GM21390 (cell line): ENCODE results near the gene PIK3R2.
"Not testable (repeated sequence)": the region's sequence is repeated elsewhere in the genome, so short reads cannot be mapped to it uniquely, and the experiment has no call there.

Experiments used
- ATAC-seq: cut with Tn5 transposase; IDR thresholded peaks from one replicate; pipeline ENCODE4 v1.9.1; 2021; ENCODE audit not compliant: unreplicated experiment

PIK3R2 gene

DNA sequence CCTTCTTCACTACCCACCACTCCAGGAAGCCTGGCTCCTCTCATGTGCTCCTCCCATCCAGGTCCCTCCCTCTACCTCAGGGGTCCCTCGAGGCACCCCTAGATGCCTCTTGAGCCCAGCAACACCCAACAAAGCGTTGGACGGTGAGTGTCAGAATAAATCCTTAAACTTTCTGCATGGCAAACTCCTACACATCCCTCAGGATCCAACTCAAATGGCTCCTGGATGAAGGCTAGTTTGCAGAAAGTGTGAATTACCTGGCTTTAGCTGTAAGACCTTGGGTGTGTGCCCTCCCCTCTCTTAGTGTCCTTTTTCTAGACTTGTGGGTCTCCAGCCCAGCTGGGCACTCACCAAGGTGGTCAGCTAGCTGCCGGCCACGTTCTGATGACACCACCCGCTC is 45.4 kb downstream of the PIK3R2 start:
- no peak for ATAC-seq

DNA sequence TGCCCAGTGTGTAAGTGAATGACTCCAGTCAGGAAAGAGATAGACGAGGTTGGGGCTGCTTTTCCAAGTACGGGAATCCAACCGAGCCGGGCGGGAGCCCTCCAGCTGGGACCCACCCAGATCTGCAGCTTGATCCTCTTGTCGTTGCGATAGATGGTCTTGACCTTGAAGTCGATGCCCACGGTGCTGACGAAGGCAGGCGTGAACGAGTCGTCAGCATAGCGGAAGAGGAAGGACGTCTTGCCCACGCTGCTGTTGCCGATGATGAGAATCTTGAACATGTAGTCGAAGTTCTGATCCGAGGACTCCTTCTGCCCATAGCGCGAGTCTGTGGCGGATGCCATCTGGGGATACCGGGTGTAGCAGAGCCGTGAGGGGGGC is 49.4 kb downstream of the PIK3R2 start:
- ATAC-seq: no peak

DNA sequence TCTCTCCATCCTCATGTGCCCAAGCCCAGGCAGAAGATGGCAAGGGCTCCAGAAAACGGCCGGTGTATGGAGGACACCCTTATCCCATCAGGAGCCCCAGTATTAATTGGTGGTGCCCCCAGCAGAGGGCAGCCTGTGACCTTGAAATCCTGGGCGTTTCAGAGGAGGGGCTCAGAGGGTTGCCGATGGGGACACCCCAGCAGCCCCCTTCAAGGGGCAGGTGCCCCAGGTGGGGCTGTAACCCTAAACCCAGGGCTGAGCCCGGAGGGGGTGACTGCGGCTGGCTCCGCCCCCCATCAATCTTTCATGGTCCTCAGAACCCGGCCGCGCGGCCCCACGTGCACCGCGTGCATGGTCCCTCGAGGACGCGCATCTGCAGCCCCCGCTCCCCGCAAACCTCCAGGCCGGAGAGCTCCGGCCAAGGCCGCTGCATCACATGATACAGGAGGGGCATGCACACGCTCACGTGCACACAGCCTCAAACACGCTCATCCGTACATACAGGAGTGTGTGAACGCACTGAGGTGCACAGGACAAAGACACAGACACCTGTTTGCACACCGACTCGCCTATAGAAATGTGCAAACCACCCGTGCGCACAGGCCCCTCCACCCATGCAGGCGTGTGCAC is 49.9 kb downstream of the PIK3R2 start:
- ATAC-seq: no peak

DNA sequence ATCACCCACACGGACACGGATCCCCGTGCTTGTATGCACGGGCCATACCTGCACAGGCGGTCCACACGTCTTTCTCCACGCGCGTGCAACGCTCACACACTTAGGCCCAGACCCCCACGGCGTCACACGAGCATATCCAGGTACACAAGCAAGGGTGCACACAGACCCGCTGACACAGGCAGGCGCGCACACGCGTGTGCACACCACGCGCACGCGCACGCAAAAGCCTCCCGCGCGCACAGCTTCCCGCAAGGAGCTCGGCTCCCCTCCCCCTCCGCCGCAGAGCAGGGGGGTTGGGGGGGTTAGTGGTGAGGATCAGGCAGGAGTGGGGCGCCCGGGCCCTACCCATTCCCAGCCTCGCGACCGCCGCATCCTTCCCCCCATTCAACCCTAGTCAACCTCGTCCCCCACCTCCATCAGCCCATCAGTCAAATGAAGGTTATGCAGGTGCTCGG is 50.5 kb downstream of the PIK3R2 start:
- no peak for ATAC-seq

DNA sequence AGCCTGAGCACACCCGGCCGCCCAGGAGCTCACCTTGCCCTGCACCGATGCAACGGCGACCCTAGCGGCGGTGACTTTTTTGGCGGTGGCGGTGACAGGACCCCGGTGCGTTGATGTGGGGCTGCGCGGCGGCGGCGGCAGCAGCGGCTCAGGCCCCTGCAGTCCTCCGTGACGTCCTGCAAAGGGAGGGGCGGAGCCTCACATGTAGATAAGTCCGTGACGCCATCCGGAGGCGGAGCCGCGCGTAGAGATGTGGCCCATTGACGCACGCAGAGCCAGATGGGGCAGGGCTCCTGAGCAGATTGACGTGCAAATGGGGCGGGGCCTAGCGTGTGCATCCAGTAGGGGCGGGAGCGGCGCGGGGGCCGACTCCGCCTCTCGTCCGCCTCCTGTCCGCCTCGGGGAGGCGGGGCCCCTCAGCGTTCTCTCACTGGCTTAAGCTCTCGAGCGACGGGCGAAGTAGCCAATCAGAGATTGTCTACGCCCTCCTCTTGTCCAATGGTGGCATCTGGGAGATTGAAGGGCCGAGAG is 51.0 kb downstream of the PIK3R2 start, which contains the start of gene RAB3A:
Gene RAB3A (minus strand): TSS at position 180 of the 531 bp plus-strand sequence. CDS start 1,302 bp downstream, outside the sequence.
- peak; percentile 84 for ATAC-seq

DNA sequence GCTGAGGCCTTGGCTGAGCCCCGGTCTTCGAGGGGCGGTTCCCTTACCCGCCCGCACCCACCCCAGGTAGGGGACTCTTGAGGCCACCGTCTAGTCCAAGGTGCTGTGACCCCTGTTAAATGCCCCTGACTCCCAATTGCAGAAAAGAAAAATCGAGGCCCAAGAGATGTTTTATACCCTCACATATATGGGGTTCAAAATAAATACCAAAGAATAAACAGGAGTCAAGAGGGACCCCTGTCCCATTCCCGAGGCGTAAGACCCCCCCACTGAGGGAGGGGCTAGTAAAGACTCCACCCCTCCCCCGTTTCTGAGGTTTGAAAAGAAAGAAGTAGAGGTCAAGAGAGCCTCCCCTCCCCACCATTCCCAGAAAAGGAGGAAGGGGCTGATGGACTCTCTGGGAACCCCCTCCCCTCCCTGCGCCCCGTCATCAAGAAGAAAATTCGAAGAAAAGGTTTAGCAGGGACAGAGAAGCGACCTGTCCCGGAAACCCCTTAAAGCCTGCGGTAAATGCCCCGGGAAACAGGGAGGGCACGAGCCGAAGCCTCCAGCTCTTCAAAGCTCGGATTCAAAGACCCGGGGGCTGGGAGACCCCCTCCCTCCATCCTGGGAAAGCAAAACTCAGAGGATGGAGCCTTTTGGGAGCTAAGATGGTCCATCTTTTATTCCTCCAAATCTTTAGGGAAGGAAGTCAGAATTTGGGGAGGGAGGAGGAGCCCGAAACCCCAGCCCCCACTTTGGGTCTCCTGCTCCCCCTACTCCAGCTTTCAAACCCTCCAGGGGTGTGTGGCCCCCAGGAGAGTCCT is 51.6 kb downstream of the PIK3R2 start:
- no peak for ATAC-seq

DNA sequence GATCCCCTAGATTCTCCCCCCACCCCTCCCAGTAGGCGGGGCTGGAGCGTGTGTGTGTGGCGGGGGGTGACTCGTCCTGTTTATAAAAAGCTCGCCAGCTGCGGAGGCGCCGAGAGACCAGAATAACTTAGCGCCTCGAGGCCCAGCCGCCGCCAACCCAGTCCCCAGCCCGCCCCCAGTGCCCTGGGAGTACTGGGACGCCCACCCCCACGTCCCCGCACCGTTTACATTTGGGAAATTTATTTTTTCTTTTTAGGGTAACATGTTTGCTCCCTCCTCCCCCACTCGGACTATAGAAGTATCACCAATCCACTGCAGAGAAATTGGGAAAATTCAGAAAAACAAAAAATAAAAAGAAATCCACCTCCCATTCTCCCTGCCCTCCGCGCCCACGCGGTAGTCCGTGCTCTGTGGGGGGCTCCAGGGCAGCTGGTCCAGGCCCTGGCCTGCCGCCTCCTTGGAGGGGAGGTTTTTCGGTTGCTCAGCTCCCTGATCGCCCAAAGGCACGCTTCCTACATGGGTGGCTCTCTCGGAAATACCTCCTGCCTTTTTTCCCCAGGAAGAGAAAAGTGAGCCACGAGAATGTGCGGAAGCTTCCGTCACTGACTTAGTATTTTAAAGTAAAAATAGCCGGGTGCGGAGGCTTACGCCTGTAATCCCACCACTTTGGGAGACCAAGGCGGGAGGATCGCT is 52.4 kb downstream of the PIK3R2 start:
- ATAC-seq: no peak

DNA sequence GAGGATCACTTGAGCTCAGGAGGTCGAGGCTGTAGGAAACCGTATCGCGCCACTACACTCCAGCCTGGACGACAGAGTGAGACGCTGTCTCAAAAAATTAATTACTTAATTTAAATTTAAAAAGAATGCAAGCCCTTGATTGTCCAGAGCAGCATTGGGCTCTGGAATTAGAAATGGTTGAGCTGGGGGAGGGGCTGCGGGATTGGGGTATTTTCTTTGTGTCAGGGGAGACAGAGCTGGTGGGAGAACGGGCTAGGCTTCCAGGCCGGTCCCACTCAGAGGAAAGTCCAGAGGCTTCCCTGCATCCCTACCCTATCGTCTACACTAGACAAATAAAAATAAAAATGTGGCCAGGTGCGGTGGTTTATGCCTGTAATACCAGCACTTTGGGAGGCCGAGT is 53.1 kb downstream of the PIK3R2 start:
- no peak for ATAC-seq

DNA sequence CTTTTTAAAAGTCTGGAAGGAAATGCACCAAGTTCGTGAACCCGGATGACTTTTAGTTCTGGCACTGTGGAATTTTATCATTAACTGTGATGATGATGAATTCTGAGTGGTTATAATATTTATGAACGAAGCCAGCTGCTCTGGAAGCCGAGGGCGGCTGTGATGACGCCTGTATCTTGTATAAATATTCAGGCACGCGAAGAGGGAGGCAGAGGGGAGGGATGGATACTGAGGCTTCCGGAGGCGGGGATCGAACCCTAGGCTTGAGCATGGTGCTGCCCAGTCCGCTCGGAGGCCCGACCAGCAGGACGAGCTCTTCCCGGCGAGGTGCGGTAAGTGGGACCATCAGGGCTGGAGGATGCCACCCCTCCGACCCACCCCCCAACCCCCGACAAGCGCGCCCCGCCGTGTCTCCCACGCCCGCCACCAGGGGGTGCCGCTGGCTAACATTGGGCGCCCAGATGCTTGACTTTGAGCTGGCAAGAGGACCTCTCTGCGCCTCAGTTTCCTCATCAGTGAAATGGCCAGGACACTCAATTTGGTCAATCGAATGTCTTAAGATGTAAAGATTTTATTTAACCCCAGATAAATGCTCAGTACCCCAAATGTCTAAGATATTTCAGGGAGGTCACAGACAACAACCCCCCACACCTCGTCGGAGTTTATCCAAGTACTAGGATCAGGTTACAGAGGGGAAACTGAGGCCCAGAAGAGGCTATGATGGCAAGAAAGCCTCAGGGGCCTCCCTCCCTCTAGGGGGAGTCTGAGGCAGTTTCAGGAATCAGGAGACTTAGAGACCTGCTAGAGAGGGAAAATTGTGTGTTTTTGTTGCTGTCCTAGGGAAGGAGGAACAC is 55.4 kb downstream of the PIK3R2 start:
- no peak for ATAC-seq

DNA sequence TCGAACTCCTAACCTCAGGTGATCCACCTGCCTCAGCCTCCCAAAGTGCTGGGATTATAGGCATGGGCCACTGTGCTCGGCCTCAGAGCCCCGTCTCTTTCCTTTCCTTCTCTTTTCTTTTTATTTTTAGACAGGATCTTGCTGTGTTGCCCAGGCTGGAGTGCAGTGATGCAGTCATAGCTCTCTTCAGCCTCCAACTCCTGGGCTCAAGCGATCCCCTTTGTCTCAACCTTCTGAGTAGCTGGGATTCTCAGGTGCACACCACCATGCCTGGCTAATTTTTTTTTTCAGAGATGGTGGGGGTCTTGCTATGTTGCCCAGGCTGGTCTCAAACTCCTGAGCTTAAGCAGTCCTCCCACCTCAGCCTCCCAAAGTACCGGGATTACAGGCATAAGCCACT is 56.9 kb downstream of the PIK3R2 start:
- not testable (repeated sequence) for ATAC-seq

DNA sequence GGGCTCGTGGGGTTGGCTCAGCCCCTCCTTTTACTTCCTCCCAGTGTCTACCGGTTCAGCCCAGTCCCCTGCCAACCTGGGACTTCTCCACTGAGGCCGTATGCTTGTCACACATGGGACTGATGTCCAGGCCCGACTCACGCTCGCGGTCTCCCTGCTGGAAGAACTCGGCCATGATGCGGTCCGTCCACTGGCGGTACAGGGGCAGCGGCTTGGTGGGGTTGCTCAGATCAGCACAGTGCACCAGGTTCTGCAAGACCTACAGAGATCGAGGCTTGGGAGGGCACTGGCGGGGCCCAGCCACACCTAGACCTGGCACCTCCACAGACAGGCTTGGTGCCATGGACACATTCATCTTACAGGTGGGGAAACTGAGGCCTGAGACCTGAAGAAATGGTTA is 58.7 kb downstream of the PIK3R2 start:
- ATAC-seq: no peak

DNA sequence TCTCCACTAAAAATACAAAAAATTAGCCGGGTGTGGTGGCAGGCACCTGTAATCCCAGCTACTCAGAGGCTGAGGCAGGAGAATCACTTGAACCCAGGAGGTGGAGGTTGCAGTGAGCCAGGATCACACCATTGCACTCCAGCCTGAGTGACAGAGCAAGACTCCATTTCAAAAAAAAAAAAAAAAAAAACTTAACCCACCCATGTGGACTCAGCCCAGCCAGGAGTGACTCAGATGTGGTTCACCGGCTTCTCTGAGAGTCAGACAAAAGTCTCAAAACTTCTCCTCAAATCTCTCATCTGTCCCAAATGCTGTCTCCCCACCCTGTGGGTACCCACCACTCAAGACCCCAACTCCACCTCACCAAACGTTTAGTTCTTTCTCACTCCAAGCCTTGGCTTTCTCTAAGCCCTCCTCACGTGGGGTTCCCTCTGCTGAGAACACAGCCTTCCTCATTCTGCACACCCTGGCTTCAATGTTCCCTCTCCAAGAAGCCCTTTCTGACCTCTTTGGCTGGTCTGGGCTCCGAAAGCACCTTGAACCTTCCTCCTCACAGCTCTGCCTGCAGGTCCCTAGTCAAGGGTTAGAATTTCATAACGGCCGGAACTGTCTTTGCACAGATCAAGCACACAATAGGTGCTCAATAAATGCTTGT is 61.9 kb downstream of the PIK3R2 start:
- ATAC-seq: no peak

DNA sequence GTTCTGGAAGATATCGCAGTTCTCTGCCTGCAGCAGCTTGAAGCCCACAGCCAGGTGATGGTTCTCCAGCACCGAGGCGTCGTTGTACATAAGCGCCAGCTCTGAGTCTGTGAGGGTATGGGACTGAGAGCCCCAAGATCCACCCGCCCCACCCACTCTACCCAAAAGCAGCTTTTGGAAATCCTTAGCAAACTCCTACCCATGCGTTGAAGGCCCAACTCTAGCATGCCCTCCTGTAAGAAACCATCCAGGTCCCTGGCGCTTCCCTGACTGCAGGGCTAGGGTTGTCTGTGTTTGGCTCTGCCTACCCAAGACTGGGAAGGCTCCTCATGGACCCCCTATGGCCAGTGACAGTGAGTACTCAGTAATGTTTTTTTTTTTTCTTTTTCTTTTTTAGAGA is 63.8 kb downstream of the PIK3R2 start:
- ATAC-seq: no peak

DNA sequence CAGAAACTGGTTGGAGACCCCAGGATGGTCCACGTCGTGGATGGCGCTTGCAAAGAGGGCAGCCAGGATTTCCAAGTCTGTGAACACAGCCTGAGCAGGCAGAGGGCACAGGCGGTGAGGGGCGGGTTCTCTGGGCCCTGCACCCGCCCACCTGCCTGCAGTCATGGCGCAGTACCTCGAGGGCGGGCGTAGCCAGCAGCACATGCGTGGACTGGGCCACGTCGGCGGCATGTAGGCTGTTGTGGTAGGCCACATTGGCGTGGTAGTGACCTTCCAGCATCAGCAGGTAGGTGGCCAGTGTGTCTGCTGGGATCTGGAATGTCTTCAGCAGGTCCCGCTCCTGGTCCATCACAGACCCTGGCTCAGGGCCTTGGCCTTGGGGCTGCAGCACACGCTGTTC is 65.2 kb downstream of the PIK3R2 start:
- no peak for ATAC-seq

DNA sequence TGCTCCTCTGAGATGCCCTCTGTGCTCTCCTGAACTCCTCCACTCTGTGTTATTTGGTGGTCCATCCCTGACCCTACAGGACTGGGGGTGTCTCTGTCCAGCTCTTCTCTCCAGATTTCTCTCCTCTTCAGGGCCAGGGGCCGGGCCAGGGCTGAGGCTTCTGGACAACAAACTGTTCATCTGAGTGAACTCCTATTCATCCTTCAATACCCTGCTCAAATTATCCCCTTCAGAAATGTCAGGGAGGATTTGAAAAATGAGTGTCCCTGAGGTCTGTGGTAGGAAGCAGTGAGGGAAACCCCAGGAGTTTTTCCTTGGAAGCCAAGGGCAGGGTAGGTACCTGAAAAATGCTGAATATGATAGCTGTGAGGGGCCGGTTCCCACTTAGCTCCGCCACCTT is 65.6 kb downstream of the PIK3R2 start:
- ATAC-seq: no peak
